ENCODE data around the gene NOL3. TPM values are rescaled to one million over a fixed set of nuclear protein-coding genes. Genes with fewer than 3 reads are reported as not detected.

NOL3 gene
- total and polyA plus RNA-seq, 2 of the 13 experiments (the other 11 are each of a cell fraction or from before 2014, with no cell fraction given), result 5.7 to 20.5 TPM

DNA sequence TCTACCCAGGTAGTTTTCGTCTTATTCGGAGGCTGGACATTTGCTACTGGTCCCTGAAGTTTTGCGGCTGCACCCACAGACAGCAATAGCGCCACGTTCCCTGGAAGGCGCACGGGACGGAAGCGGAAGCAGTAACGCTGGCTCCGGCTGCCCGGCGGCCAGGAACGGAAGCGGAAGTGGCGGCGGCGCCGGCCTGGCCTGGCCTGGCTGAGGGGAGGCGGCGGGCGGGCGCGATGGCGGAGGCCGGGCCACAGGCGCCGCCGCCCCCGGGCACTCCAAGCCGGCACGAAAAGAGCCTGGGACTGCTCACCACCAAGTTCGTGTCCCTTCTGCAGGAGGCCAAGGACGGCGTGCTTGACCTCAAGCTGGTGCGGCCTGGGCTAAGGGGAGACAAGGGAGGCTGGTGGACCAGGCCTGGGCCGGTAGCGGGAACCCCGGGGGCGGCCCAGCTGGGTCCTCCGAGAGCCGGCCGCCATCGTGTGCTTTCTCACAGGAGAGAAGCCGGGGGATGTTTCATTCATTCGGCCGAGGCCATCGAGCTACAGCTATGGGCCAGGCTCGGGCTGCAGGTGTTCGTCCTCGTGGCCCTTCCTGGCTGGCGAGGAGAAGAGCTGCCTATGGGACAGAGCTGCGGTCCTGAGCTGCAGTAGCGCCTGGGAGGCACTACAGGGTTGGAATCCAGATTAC lies 21.8 kb downstream of the NOL3 start, which contains the start of gene E2F4 (continued):
- no peak for TF ChIP-seq RORA (CRISPR knock-in tag; IDR thresholded peaks at IDR 0.05)
- TF ChIP-seq MIER3 (CRISPR knock-in tag; IDR thresholded peaks at IDR 0.05; ENCODE audit: borderline replicate concordance), result peak; percentile 76
- no peak for TF ChIP-seq ZNF839 (CRISPR knock-in tag; IDR thresholded peaks at IDR 0.05; ENCODE audit: borderline replicate concordance)
- TF ChIP-seq, protein P1, sequence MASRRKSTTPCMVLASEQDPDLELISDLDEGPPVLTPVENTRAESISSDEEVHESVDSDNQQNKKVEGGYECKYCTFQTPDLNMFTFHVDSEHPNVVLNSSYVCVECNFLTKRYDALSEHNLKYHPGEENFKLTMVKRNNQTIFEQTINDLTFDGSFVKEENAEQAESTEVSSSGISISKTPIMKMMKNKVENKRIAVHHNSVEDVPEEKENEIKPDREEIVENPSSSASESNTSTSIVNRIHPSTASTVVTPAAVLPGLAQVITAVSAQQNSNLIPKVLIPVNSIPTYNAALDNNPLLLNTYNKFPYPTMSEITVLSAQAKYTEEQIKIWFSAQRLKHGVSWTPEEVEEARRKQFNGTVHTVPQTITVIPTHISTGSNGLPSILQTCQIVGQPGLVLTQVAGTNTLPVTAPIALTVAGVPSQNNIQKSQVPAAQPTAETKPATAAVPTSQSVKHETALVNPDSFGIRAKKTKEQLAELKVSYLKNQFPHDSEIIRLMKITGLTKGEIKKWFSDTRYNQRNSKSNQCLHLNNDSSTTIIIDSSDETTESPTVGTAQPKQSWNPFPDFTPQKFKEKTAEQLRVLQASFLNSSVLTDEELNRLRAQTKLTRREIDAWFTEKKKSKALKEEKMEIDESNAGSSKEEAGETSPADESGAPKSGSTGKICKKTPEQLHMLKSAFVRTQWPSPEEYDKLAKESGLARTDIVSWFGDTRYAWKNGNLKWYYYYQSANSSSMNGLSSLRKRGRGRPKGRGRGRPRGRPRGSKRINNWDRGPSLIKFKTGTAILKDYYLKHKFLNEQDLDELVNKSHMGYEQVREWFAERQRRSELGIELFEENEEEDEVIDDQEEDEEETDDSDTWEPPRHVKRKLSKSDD (CRISPR knock-in tag; IDR thresholded peaks at IDR 0.05; ENCODE audit: low read depth), result peak; percentile 54; the same call in 1 of the 2 replicates
- no peak for TF ChIP-seq ZNF550 (CRISPR knock-in tag; IDR thresholded peaks at IDR 0.05; ENCODE audit: borderline replicate concordance)
- TF ChIP-seq ARID2 (CRISPR knock-in tag; IDR thresholded peaks at IDR 0.05; ENCODE audit: borderline replicate concordance), result no peak
- TF ChIP-seq NR2C2 (CRISPR knock-in tag; IDR thresholded peaks at IDR 0.05; ENCODE audit: borderline replicate concordance), result peak; percentile 94
- no peak for TF ChIP-seq ZBTB8A (CRISPR knock-in tag; IDR thresholded peaks at IDR 0.05; ENCODE audit: borderline replicate concordance, low read depth)
- no peak for TF ChIP-seq CHD4 (IDR thresholded peaks at IDR 0.05; ENCODE audit: borderline replicate concordance, low read length)
- peak; percentile 28; the same call in 1 of the 2 replicates for TF ChIP-seq BCL6 (CRISPR knock-in tag; IDR thresholded peaks at IDR 0.05)
- TF ChIP-seq MYNN (CRISPR knock-in tag; IDR thresholded peaks at IDR 0.05; ENCODE audit: low read depth), result no peak
- 0 out of 2 replicates have a peak, but pooled peaks have one; percentile 19 for TF ChIP-seq ZNF607 (CRISPR knock-in tag; IDR thresholded peaks at IDR 0.05; ENCODE audit: borderline replicate concordance)
- peak; percentile 95 for TF ChIP-seq THAP11 (CRISPR knock-in tag; IDR thresholded peaks at IDR 0.05)
- TF ChIP-seq STAT5B (CRISPR knock-in tag; IDR thresholded peaks at IDR 0.05), result peak; percentile 6; the same call in 1 of the 2 replicates
- TF ChIP-seq ERF (CRISPR knock-in tag; IDR thresholded peaks at IDR 0.05), result peak; percentile 92
- peak; percentile 84 for TF ChIP-seq SALL1 (CRISPR knock-in tag; IDR thresholded peaks at IDR 0.05)
- no peak; the same call in 1 of the 2 replicates for TF ChIP-seq ZNF629 (CRISPR knock-in tag; conservative IDR thresholded peaks at IDR 0.05)
- no peak for TF ChIP-seq ZNF75D (CRISPR knock-in tag; IDR thresholded peaks at IDR 0.05; ENCODE audit: borderline replicate concordance)
- no peak for TF ChIP-seq ZNF562 (CRISPR knock-in tag; IDR thresholded peaks at IDR 0.05; ENCODE audit: borderline replicate concordance)
- TF ChIP-seq ZFP37 (CRISPR knock-in tag; IDR thresholded peaks at IDR 0.05; ENCODE audit: borderline replicate concordance), result 0 out of 2 replicates have a peak, but pooled peaks have one; percentile 6
- TF ChIP-seq, protein P2, sequence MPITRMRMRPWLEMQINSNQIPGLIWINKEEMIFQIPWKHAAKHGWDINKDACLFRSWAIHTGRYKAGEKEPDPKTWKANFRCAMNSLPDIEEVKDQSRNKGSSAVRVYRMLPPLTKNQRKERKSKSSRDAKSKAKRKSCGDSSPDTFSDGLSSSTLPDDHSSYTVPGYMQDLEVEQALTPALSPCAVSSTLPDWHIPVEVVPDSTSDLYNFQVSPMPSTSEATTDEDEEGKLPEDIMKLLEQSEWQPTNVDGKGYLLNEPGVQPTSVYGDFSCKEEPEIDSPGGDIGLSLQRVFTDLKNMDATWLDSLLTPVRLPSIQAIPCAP (CRISPR knock-in tag; IDR thresholded peaks at IDR 0.05; ENCODE audit: low read depth), result no peak
- no peak for TF ChIP-seq CENPX (CRISPR knock-in tag; IDR thresholded peaks at IDR 0.05)
- TF ChIP-seq, protein P3, sequence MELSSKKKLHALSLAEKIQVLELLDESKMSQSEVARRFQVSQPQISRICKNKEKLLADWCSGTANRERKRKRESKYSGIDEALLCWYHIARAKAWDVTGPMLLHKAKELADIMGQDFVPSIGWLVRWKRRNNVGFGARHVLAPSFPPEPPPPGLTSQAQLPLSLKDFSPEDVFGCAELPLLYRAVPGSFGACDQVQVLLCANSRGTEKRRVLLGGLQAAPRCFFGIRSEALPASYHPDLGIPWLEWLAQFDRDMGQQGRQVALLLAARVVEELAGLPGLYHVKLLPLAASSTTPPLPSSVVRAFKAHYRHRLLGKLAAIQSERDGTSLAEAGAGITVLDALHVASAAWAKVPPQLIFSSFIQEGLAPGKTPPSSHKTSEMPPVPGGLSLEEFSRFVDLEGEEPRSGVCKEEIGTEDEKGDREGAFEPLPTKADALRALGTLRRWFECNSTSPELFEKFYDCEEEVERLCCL (CRISPR knock-in tag; IDR thresholded peaks at IDR 0.05; ENCODE audit: borderline replicate concordance), result no peak
- peak; percentile 68; the same call in 1 of the 2 replicates for TF ChIP-seq ISX (CRISPR knock-in tag; conservative IDR thresholded peaks at IDR 0.05)
- TF ChIP-seq HNF4G (IDR thresholded peaks at IDR 0.05; ENCODE audit: borderline replicate concordance, low read depth, low read length), result peak; percentile 34; the same call in 1 of the 2 replicates
- peak; percentile 75; the same call in 1 of the 2 replicates for TF ChIP-seq HNF4G (CRISPR knock-in tag; IDR thresholded peaks at IDR 0.05; ENCODE audit: borderline replicate concordance, low read depth)
